Mucosa of descending colon (tissue), 3 donors: ENCODE data around the gene HSD17B10. TPM values are rescaled to one million over a fixed set of nuclear protein-coding genes. Genes with fewer than 3 reads are reported as not detected.
"Not testable (repeated sequence)": the region's sequence is repeated elsewhere in the genome, so short reads cannot be mapped to it uniquely, and the experiment has no call there.

Experiments used
- ATAC-seq: fragments of 200-7000 bp; cut with Tn5 transposase; one replicate; pipeline ENCODE4 v1.9.1; 2020; ENCODE audit warnings: mild to moderate bottlenecking, moderate library complexity
- DNase-seq, 3 donors: peaks; one replicate each; pipeline ENCODE4 v3.0.0-alpha.2; 2020
- H3K36me3 ChIP-seq: fragments of 200-600 bp; one replicate; pipeline ENCODE4 v1.8.0; 2021; ENCODE audit warnings: low read depth, mild to moderate bottlenecking
- H3K4me1 ChIP-seq: fragments of 200-600 bp; one replicate; pipeline ENCODE4 v1.8.0; 2021; ENCODE audit warnings: low read depth, mild to moderate bottlenecking
- H3K4me3 ChIP-seq: fragments of 200-600 bp; one replicate; pipeline ENCODE4 v1.8.0; 2021; ENCODE audit warnings: mild to moderate bottlenecking
- H3K9me3 ChIP-seq: fragments of 200-600 bp; one replicate; pipeline ENCODE4 v1.8.0; 2021; ENCODE audit warnings: mild to moderate bottlenecking
- CTCF ChIP-seq: fragments of 200-600 bp; IDR thresholded peaks from one replicate; pipeline ENCODE4 v1.8.0; 2022; ENCODE audit warnings: antibody characterized with exemption, mild to moderate bottlenecking
- intact Hi-C, 2 donors: fragments of 100-400 bp; cut with DNase I in 1 of 2; cut with micrococcal nuclease in 1 of 2; formaldehyde crosslinking; loops; one replicate each; pipeline versions ENCODE4 v1.11.0 to v1.11.1; 2022; cut with DNase I, micrococcal nuclease
- total RNA-seq, 3 donors: library from RNA; stranded (reverse); fragmentation: NEBNext Ultra II Directional in 2 of 3; extraction: Animal tissue kit (Norgen Biotek cat#: 25700) in 2 of 3; gene quantifications; one replicate each; pipeline versions ENCODE4 v1.2.1 to v1.2.4, GENCODE V29; 2021 to 2023
- donor health status: DM: no; HTN: no; CAD: no; lungs with moderate emphysema.
- donor health status: DM: no; HTN: no; CAD: no.
- donor health status: DM: no; HTN: yes; CAD: no.

HSD17B10 gene
- total RNA-seq, 3 donors from 2014 or later: 53.4 to 75.8 (median 60.3) TPM

- H3K9me3 ChIP-seq: no peaks in the 10 kb centered on the region
- DNase-seq (no peak), ATAC-seq (no peak)
- intact Hi-C loops: no loop called here
- H3K4me1 ChIP-seq: no peaks in the 10 kb centered on the region
- H3K4me3 ChIP-seq: no peak overlapping the region
- no peak for TF ChIP-seq CTCF
- H3K36me3 ChIP-seq: no peaks in the 10 kb centered on the region
These were observed 42.2 kb upstream of the HSD17B10 start for GRCh38 chrX:53476371-53476770.

GRCh38 chrX:53474707-53475106 is 40.5 kb upstream of the HSD17B10 start:
- H3K36me3 ChIP-seq: no peaks in the 10 kb centered on the region
- no peak for TF ChIP-seq CTCF
- no peaks in the 10 kb centered on the region for H3K4me1 ChIP-seq
- ATAC-seq (no peak), DNase-seq (no peak)
- H3K4me3 ChIP-seq: no peak overlapping the region
- intact Hi-C loops: no loop called here
- H3K9me3 ChIP-seq: no peaks in the 10 kb centered on the region

GRCh38 chrX:53471346-53471745 is 37.2 kb upstream of the HSD17B10 start:
- TF ChIP-seq CTCF: no peak
- DNase-seq (no peak), ATAC-seq (no peak)
- no peaks in the 10 kb centered on the region for H3K9me3 ChIP-seq
- H3K36me3 ChIP-seq: no peaks in the 10 kb centered on the region
- no peaks in the 10 kb centered on the region for H3K4me1 ChIP-seq
- H3K4me3 ChIP-seq: no peak overlapping the region
- intact Hi-C loops: no loop called here

GRCh38 chrX:53468659-53469058 is 34.5 kb upstream of the HSD17B10 start:
- H3K36me3 ChIP-seq, ATAC-seq, intact Hi-C loops, H3K9me3 ChIP-seq, DNase-seq, H3K4me3 ChIP-seq, H3K4me1 ChIP-seq: not testable (repeated sequence)

- TF ChIP-seq CTCF: no peak
- DNase-seq (no peak), ATAC-seq (no peak)
- H3K36me3 ChIP-seq: no peaks in the 10 kb centered on the region
- no peaks in the 10 kb centered on the region for H3K9me3 ChIP-seq
- intact Hi-C loops: no loop called here
- no peak overlapping the region for H3K4me3 ChIP-seq
- no peaks in the 10 kb centered on the region for H3K4me1 ChIP-seq
These were observed 23.9 kb upstream of the HSD17B10 start for GRCh38 chrX:53458082-53458481.

- intact Hi-C loops: no loop called here
- Histone ChIP-seq H3K36me3 (no peaks in the 10 kb centered on the region), H3K9me3 (no peaks in the 10 kb centered on the region), H3K4me1 (no peaks in the 10 kb centered on the region), H3K4me3 (no peak overlapping the region)
- ATAC-seq (no peak), DNase-seq (no peak)
- no peak for TF ChIP-seq CTCF
These were observed 22.1 kb upstream of the HSD17B10 start for GRCh38 chrX:53456254-53456653.
